Thyroid gland (tissue), 4 donors: ENCODE data around the gene PIP5KL1.

Experiments
- CTCF ChIP-seq, 6 experiments: fragments of 200-600 bp in 3 of 6; fragments of 450-650 bp in 3 of 6; sonication (generic) in 3 of 6; IDR thresholded peaks; one replicate each; pipeline ENCODE4 v1.5.1; 2016 to 2019; ENCODE audit warnings: antibody characterized with exemption in 6 of 6, mild to moderate bottlenecking in 2 of 6, inconsistent platforms in 1 of 6, moderate library complexity in 1 of 6
- POLR2A ChIP-seq, 2 donors: fragments of 450-650 bp; IDR thresholded peaks; one replicate each; pipeline ENCODE4 v1.6.1; 2017; ENCODE audit warnings: antibody characterized with exemption in 2 of 2, mild to moderate bottlenecking in 2 of 2, moderate library complexity in 1 of 2

GRCh38 chr9:127899128-127899943 is 31.2 kb downstream of the PIP5KL1 start, which contains the start of gene ST6GALNAC6:
- TF ChIP-seq POLR2A (IDR thresholded peaks at IDR 0.05) (peak in 1 of 2 donors; percentile 59), CTCF (IDR thresholded peaks at IDR 0.05) (no peak)
